Osteoblast (primary cell): ENCODE measurements around the gene MTHFD1L. TPM values are rescaled to one million over a fixed set of nuclear protein-coding genes. Genes with fewer than 3 reads are reported as not detected.

Experiments
- DNase-seq: peaks from one replicate; pipeline ENCODE4 v3.0.0; 2011; ENCODE audit warnings: low spot score, mixed read lengths; ENCODE audit not compliant: insufficient read length; ENCODE audit errors: missing footprints
- H2AFZ ChIP-seq: 2 replicates; pipeline ENCODE4 v1.6.0; 2011; ENCODE audit warnings: mild to moderate bottlenecking, low read length
- H3K27ac ChIP-seq: 2 replicates; pipeline ENCODE4 v1.5.1; 2011; ENCODE audit warnings: mild to moderate bottlenecking, low read depth, low read length, moderate library complexity
- H3K27me3 ChIP-seq: 2 replicates; pipeline ENCODE4 v1.6.0; 2012; ENCODE audit warnings: mild to moderate bottlenecking, control low read depth, inconsistent platforms, low read length, moderate library complexity; ENCODE audit not compliant: insufficient read depth
- H3K36me3 ChIP-seq: 2 replicates; pipeline ENCODE4 v1.5.1; 2011; ENCODE audit warnings: mild to moderate bottlenecking, low read length, control low read depth, moderate library complexity; ENCODE audit not compliant: insufficient read depth
- H3K4me1 ChIP-seq: 2 replicates; pipeline ENCODE4 v1.5.1; 2011; ENCODE audit warnings: mild to moderate bottlenecking, low read length, control low read depth, moderate library complexity; ENCODE audit not compliant: insufficient read depth
- H3K4me2 ChIP-seq: 2 replicates; pipeline ENCODE4 v1.6.0; 2011; ENCODE audit warnings: mild to moderate bottlenecking, low read length; ENCODE audit not compliant: insufficient read depth
- H3K4me3 ChIP-seq: fragments of 200-600 bp; sonication (generic); 3 replicates; pipeline ENCODE4 v1.5.1; 2012; ENCODE audit warnings: mild to moderate bottlenecking, low read length, inconsistent platforms; ENCODE audit not compliant: insufficient read depth
- H3K79me2 ChIP-seq: 2 replicates; pipeline ENCODE4 v1.6.0; 2012; ENCODE audit warnings: mild to moderate bottlenecking, low read length, control low read depth, inconsistent platforms; ENCODE audit not compliant: insufficient read depth
- H3K9me3 ChIP-seq: 2 replicates; pipeline ENCODE4 v1.5.1; 2011; ENCODE audit warnings: low read depth, low read length, control low read depth
- H4K20me1 ChIP-seq: 2 replicates; pipeline ENCODE4 v1.6.0; 2012; ENCODE audit warnings: mild to moderate bottlenecking, low read length, control low read depth; ENCODE audit not compliant: insufficient read depth
- total RNA-seq: library from RNA; depleted of rRNA; stranded (reverse); fragments of >200 nt; gene quantifications from 2 replicates; pipeline ENCODE4 v1.2.3, GENCODE V29; 2012
- TF ChIP-seq, protein P1 (sequence below): IDR thresholded peaks from 2 replicates; pipeline ENCODE4 v1.5.1; 2011; ENCODE audit warnings: mild to moderate bottlenecking, low read depth, low read length, moderate library complexity; ENCODE audit errors: extremely low read depth

MTHFD1L gene
- total RNA-seq, 1 donor = 56.8 TPM

DNA sequence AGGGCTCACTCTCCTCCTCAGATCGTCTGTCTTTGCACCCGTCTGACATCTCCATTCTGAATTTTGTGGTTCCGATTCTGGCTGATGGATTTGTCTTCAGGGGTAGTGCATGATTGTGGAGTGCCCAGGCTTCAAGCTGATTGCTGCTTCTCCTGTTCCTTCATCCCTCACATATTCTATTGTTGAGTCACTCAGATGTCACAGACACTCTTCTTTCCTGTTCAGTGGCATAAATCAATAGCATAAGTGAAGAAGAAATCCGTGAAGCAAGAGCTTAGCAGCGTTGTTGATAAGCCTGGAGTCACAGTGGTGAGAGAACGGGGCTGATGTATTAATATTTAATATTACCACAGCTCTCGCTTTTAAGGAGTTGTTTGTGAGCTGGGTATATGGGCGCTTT lies 152.5 kb downstream of the MTHFD1L start:
- H3K4me1 ChIP-seq = peaks cover 1% of the 10 kb centered on the region
- H3K4me3 ChIP-seq = no peak overlapping the region
- no peak overlapping the region for H3K4me2 ChIP-seq
- no peak for DNase-seq
- no peaks in the 10 kb centered on the region for H3K27me3 ChIP-seq
- no peak overlapping the region for H2AFZ ChIP-seq
- TF ChIP-seq, protein P1, sequence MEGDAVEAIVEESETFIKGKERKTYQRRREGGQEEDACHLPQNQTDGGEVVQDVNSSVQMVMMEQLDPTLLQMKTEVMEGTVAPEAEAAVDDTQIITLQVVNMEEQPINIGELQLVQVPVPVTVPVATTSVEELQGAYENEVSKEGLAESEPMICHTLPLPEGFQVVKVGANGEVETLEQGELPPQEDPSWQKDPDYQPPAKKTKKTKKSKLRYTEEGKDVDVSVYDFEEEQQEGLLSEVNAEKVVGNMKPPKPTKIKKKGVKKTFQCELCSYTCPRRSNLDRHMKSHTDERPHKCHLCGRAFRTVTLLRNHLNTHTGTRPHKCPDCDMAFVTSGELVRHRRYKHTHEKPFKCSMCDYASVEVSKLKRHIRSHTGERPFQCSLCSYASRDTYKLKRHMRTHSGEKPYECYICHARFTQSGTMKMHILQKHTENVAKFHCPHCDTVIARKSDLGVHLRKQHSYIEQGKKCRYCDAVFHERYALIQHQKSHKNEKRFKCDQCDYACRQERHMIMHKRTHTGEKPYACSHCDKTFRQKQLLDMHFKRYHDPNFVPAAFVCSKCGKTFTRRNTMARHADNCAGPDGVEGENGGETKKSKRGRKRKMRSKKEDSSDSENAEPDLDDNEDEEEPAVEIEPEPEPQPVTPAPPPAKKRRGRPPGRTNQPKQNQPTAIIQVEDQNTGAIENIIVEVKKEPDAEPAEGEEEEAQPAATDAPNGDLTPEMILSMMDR = no peak
- no peaks in the 10 kb centered on the region for H4K20me1 ChIP-seq
- H3K79me2 ChIP-seq = no peaks in the 10 kb centered on the region
- H3K9me3 ChIP-seq = no peaks in the 10 kb centered on the region
- peaks cover 67% of the 10 kb centered on the region for H3K36me3 ChIP-seq
- no peak overlapping the region for H3K27ac ChIP-seq

DNA sequence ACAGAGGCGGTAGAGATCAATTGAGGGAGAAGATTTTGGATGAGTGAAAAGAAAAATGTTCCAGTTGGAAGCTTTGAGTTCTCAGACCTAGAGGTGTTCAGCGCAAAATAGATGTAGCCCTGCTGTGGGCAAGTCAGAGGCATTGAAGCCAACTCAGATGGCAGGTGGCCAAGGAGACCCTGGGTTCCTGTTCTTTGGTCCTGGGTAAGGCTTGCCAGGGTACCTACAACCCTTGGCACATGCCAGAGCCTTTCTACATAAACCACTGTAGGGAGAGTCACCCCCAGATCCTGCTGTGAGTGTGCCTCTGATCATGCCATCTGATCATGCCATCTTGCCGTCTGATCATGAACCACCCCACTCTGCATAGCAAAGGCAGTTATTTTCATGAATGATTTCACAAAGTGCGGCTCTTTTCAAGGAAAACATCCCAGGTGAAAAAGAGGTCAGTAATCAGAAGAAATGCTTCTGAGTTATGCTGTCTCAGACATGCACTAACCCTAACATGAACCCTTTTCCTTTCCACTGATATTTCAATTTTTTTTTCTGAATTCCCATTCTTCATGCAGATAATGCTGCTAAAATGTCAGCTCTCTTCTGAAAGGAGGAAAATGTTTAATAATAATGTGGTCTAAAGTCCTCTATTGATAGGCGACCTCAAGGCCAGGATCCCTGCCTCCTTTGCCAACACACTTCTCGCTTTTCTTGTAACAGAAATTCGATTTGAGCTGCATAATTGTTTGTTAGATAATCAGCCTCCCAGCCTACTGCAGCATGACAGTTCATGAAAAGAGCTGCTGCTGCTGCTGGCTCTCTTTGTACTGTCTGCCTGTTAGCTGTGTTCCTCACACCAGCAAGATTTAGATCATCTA lies 153.6 kb downstream of the MTHFD1L start:
- H3K4me2 ChIP-seq = no peak overlapping the region
- H3K4me1 ChIP-seq = no peaks in the 10 kb centered on the region
- peaks cover 67% of the 10 kb centered on the region for H3K36me3 ChIP-seq
- H3K79me2 ChIP-seq = no peaks in the 10 kb centered on the region
- H4K20me1 ChIP-seq = no peaks in the 10 kb centered on the region
- H3K27ac ChIP-seq = no peak overlapping the region
- TF ChIP-seq, protein P1 = no peak
- no peak overlapping the region for H2AFZ ChIP-seq
- no peaks in the 10 kb centered on the region for H3K9me3 ChIP-seq
- no peak for DNase-seq
- no peak overlapping the region for H3K4me3 ChIP-seq
- H3K27me3 ChIP-seq = no peaks in the 10 kb centered on the region

GRCh38 chr6:151021896-151022295 lies 156.4 kb downstream of the MTHFD1L start:
- DNase-seq = peak; percentile 74
- H3K4me2 ChIP-seq = no peak overlapping the region
- H3K36me3 ChIP-seq = peaks cover 53% of the 10 kb centered on the region

DNA sequence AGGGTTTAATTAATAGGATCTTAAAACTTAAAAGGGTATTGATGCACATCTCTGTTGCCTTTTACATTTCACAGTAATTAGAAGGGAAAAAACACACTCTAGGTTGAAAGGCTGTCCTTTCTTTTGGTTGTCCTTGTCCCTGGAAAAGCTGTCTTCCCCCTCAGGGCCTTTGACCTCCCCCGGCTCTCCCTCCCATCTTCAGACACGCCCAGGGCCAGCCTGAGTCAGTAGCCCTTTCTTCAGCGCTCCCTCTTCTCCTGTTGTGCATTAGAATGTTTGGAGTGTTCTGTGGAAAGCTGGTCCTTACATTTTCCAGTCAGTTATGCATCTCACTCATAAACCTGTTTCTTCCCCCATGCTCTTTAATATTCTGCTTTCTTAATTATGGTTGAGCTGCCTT lies 157.0 kb downstream of the MTHFD1L start:
- peaks cover 49% of the 10 kb centered on the region for H3K36me3 ChIP-seq
- H3K4me3 ChIP-seq = no peak overlapping the region
- H4K20me1 ChIP-seq = no peaks in the 10 kb centered on the region
- H3K27ac ChIP-seq = no peak overlapping the region
- H3K4me2 ChIP-seq = no peak overlapping the region
- TF ChIP-seq, protein P1 = no peak
- H3K27me3 ChIP-seq = no peaks in the 10 kb centered on the region
- DNase-seq = peak; percentile 58
- H3K9me3 ChIP-seq = no peaks in the 10 kb centered on the region
- no peaks in the 10 kb centered on the region for H3K4me1 ChIP-seq
- no peaks in the 10 kb centered on the region for H3K79me2 ChIP-seq
- H2AFZ ChIP-seq = no peak overlapping the region

More at GRCh38 chr6:151021896-151022295, 156.4 kb downstream of the MTHFD1L start:
- Histone ChIP-seq H3K79me2 (no peaks in the 10 kb centered on the region), H4K20me1 (no peaks in the 10 kb centered on the region), H2AFZ (no peak overlapping the region), H3K27me3 (no peaks in the 10 kb centered on the region), H3K27ac (no peak overlapping the region), H3K4me3 (no peak overlapping the region), H3K9me3 (no peaks in the 10 kb centered on the region), H3K4me1 (no peaks in the 10 kb centered on the region)
- TF ChIP-seq, protein P1 = no peak
